GM18951 (cell line): ENCODE measurements around the gene SIM2.

Source experiments
- POLR2A ChIP-seq: IDR thresholded peaks from 4 replicates; pipeline ENCODE4 v1.6.1; 2011; ENCODE audit warnings: mild to moderate bottlenecking; ENCODE audit not compliant: insufficient read length, insufficient read depth; ENCODE audit errors: extremely low read depth
- in situ Hi-C: fragments of 300-500 bp; cut with MboI; formaldehyde crosslinking; loops from one replicate; pipeline ENCODE4 v1.12.0; 2022; ENCODE audit warnings: low sequenced_read_pairs, mixed read lengths, inconsistent platforms; ENCODE audit not compliant: unreplicated experiment

The SIM2 gene

GRCh38 chr21:36708286-36709029 lies 9.5 kb downstream of the SIM2 start:
- no peak for TF ChIP-seq POLR2A
- in situ Hi-C loops, result no loop called here

- no peak for TF ChIP-seq POLR2A
- in situ Hi-C loops, result no loop called here
Measured at GRCh38 chr21:36709030-36709867, 10.3 kb downstream of the SIM2 start.

GRCh38 chr21:36709868-36710728 lies 11.2 kb downstream of the SIM2 start:
- in situ Hi-C loops, result no loop called here

GRCh38 chr21:36710729-36711048 lies 11.8 kb downstream of the SIM2 start:
- TF ChIP-seq POLR2A, result no peak
- in situ Hi-C loops, result no loop called here

More at GRCh38 chr21:36709868-36710728, 11.2 kb downstream of the SIM2 start:
- TF ChIP-seq POLR2A, result no peak

GRCh38 chr21:36713746-36714145 lies 14.8 kb downstream of the SIM2 start:
- no peak for TF ChIP-seq POLR2A
- in situ Hi-C loops, result no loop called here

GRCh38 chr21:36716387-36716786 lies 17.5 kb downstream of the SIM2 start:
- TF ChIP-seq POLR2A, result no peak
- in situ Hi-C loops, result no loop called here

GRCh38 chr21:36716836-36717235 lies 17.9 kb downstream of the SIM2 start:
- in situ Hi-C loops, result no loop called here
- TF ChIP-seq POLR2A, result no peak

- in situ Hi-C loops, result no loop called here
- TF ChIP-seq POLR2A, result no peak
Measured at GRCh38 chr21:36717976-36718375, 19.1 kb downstream of the SIM2 start.

GRCh38 chr21:36718951-36719501 lies 20.1 kb downstream of the SIM2 start:
- in situ Hi-C loops, result no loop called here
- TF ChIP-seq POLR2A, result no peak

GRCh38 chr21:36719614-36720013 lies 20.7 kb downstream of the SIM2 start:
- in situ Hi-C loops, result no loop called here
- TF ChIP-seq POLR2A, result no peak

GRCh38 chr21:36721817-36722216 lies 22.9 kb downstream of the SIM2 start:
- no peak for TF ChIP-seq POLR2A
- in situ Hi-C loops, result no loop called here

- no peak for TF ChIP-seq POLR2A
- in situ Hi-C loops, result no loop called here
Measured at GRCh38 chr21:36722370-36723368, 23.8 kb downstream of the SIM2 start.
